ENCODE measurements around the gene TAOK2.
A peak's percentile ranks its signal among the peaks of the same experiment; 100 is the strongest.

TAOK2 gene

DNA sequence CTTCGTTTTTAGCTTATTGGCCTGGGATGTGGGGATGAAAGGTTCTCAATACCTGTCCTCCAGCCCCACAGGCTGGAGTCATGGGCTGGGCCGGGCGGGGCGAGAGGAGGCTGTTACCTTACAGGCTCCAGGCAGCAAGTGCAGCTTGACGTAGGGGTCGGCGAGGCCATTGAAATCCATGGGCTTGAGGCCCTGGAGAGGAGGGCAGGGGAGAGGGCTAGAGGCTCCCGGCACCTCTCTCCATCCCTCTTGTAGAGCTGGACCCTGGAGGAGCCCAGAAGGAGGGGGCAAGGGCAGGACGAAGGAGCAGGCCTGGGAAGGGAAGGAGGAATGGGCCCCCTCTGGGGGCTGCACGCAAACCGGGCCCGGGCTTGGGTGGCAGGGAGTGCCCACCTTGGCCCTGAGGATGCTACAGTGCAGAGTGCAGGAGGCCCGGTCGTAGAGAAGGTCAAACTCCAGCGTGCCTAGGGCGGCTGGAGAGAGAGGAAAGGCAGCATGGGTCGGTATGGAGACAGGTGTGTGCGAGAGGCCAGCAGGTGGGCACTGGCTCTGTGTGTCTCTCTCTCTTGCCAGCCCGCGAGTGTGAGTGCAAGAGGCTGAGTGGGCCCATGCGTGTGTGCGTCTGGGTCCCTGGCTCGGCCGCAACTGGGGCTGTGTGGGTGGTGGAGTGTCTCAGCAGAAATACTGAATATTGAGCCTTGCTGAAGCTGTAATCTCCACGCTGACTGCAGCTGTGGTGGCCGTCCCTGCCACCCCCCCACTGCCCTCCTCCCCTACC, 35.6 kb downstream of the TAOK2 start:
- H3K4me2 ChIP-seq (ENCODE audit: low read length), result no peak overlapping the region

DNA sequence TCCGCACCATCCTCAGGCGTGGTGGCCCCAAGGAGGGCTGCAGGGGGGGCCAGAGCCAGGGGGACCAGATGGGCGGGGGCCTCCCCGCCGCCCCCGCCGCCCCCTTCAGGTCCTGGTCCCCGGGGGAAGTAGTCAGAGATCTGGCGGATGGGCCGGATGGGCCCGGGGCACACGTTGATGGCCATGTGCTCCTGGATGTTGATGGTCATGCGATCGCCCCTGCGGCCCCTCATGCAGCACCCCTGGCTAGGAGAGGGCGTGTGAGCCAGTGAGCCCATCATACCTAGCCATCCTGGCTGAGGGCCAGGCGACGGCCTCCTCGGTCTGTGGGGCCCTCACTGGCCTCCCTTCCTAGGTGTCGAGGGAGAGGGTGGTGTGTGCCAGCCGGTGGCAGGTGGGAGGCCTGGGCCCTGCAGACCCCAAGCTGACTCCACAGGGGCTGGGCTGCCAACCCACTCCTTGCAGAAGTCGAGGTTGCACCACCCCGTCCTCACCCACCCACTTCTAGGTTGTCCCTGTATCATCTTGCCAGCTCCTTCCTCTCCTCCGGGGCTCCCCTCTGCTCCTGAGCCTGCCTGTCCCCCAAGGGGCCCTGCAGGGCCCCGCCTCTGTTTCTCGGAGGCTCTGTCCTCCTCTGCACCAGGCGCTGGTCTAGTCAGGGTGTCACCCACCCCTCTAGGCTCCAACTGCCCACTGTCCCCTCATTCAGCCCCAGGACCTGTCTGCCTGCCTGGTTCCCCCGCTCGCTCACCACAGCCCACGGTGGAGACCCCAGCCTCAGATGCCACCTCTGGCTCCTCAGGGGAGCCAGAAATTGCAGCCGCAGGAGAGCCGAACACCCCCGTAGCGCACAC, 36.5 kb downstream of the TAOK2 start:
- Histone ChIP-seq H3K36me3 (ENCODE audit: control insufficient read depth, low read length) (peaks cover 8% of the 10 kb centered on the region), H3K4me3 (ENCODE audit: low read length) (peak overlapping the region; percentile 71), H3F3A (ENCODE audit: control insufficient read depth, insufficient read depth) (no peaks in the 10 kb centered on the region), H3K9me2 (replicated peaks; ENCODE audit: control insufficient read depth, low read length) (no peaks in the 10 kb centered on the region), H3K4me1 (ENCODE audit: control insufficient read depth, low read length) (peaks cover 26% of the 10 kb centered on the region), H3K9me3 (ENCODE audit: control insufficient read depth, insufficient read depth, low read length) (no peaks in the 10 kb centered on the region), H3K79me2 (ENCODE audit: control insufficient read depth, low read length) (no peaks in the 10 kb centered on the region), H3K27ac (ENCODE audit: low read depth, low read length) (no peak overlapping the region), H3K4me2 (ENCODE audit: low read length) (peak overlapping the region; percentile 76), H3K27me3 (ENCODE audit: control insufficient read depth, low read length) (peaks cover 31% of the 10 kb centered on the region), H4K20me1 (ENCODE audit: control insufficient read depth, insufficient read depth, low read depth, low read length) (no peaks in the 10 kb centered on the region)
- TF ChIP-seq EZH2phosphoT487 (IDR thresholded peaks at IDR 0.05; ENCODE audit: borderline replicate concordance, low read length), result no peak
- TF ChIP-seq, protein P1, sequence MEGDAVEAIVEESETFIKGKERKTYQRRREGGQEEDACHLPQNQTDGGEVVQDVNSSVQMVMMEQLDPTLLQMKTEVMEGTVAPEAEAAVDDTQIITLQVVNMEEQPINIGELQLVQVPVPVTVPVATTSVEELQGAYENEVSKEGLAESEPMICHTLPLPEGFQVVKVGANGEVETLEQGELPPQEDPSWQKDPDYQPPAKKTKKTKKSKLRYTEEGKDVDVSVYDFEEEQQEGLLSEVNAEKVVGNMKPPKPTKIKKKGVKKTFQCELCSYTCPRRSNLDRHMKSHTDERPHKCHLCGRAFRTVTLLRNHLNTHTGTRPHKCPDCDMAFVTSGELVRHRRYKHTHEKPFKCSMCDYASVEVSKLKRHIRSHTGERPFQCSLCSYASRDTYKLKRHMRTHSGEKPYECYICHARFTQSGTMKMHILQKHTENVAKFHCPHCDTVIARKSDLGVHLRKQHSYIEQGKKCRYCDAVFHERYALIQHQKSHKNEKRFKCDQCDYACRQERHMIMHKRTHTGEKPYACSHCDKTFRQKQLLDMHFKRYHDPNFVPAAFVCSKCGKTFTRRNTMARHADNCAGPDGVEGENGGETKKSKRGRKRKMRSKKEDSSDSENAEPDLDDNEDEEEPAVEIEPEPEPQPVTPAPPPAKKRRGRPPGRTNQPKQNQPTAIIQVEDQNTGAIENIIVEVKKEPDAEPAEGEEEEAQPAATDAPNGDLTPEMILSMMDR (IDR thresholded peaks at IDR 0.05; ENCODE audit: low read depth, low read length, poor library complexity, severe bottlenecking), result no peak

More for the DNA sequence above, 35.6 kb downstream of the TAOK2 start:
- H3K79me2 ChIP-seq (ENCODE audit: control insufficient read depth, low read length), result no peaks in the 10 kb centered on the region
- H4K20me1 ChIP-seq (ENCODE audit: control insufficient read depth, insufficient read depth, low read depth, low read length), result no peaks in the 10 kb centered on the region
- H3K4me1 ChIP-seq (ENCODE audit: control insufficient read depth, low read length), result peaks cover 26% of the 10 kb centered on the region
- no peak overlapping the region for H3K4me3 ChIP-seq (ENCODE audit: low read length)
- H3K27me3 ChIP-seq (ENCODE audit: control insufficient read depth, low read length), result peaks cover 31% of the 10 kb centered on the region
- H3K9me2 ChIP-seq (replicated peaks; ENCODE audit: control insufficient read depth, low read length), result no peaks in the 10 kb centered on the region
- H3K9me3 ChIP-seq (ENCODE audit: control insufficient read depth, insufficient read depth, low read length), result no peaks in the 10 kb centered on the region
- peaks cover 8% of the 10 kb centered on the region for H3K36me3 ChIP-seq (ENCODE audit: control insufficient read depth, low read length)
- no peaks in the 10 kb centered on the region for H3F3A ChIP-seq (ENCODE audit: control insufficient read depth, insufficient read depth)
- TF ChIP-seq, protein P1 (IDR thresholded peaks at IDR 0.05; ENCODE audit: low read depth, low read length, poor library complexity, severe bottlenecking), result no peak
- TF ChIP-seq EZH2phosphoT487 (IDR thresholded peaks at IDR 0.05; ENCODE audit: borderline replicate concordance, low read length), result no peak
- no peak overlapping the region for H3K27ac ChIP-seq (ENCODE audit: low read depth, low read length)

GRCh38 chr16:30010844-30011713, 37.4 kb downstream of the TAOK2 start, which contains the start of gene DOC2A:
TSS of gene DOC2A (minus strand) at chr16:30011027. CDS start at chr16:30010222, 805 bp downstream.
- TF ChIP-seq, protein P1 (IDR thresholded peaks at IDR 0.05; ENCODE audit: low read depth, low read length, poor library complexity, severe bottlenecking), result no peak
- 0 out of 2 replicates have a peak, but pooled peaks have one; percentile 25 for TF ChIP-seq EZH2phosphoT487 (IDR thresholded peaks at IDR 0.05; ENCODE audit: borderline replicate concordance, low read length)
- Histone ChIP-seq H3K4me2 (ENCODE audit: low read length) (peak within 1 kb of the TSS; percentile 76), H3K27me3 (ENCODE audit: control insufficient read depth, low read length) (peaks cover 31% of the 10 kb centered on the region), H3K4me3 (ENCODE audit: low read length) (peak within 1 kb of the TSS; percentile 71), H4K20me1 (ENCODE audit: control insufficient read depth, insufficient read depth, low read depth, low read length) (no peaks in the 10 kb centered on the region), H3K9me2 (replicated peaks; ENCODE audit: control insufficient read depth, low read length) (no peaks in the 10 kb centered on the region), H3K36me3 (ENCODE audit: control insufficient read depth, low read length) (peaks cover under 1% of the 10 kb centered on the region), H3K9me3 (ENCODE audit: control insufficient read depth, insufficient read depth, low read length) (no peaks in the 10 kb centered on the region), H3K79me2 (ENCODE audit: control insufficient read depth, low read length) (no peaks in the 10 kb centered on the region), H3F3A (ENCODE audit: control insufficient read depth, insufficient read depth) (no peaks in the 10 kb centered on the region), H3K27ac (ENCODE audit: low read depth, low read length) (no peak within 1 kb of the TSS), H3K4me1 (ENCODE audit: control insufficient read depth, low read length) (peaks cover 26% of the 10 kb centered on the region)

Measured in DOHH2 (cell line).